Body of pancreas (tissue), 4 donors: ENCODE measurements around the gene BCL2L15. TPM values are rescaled to one million over a fixed set of nuclear protein-coding genes. Genes with fewer than 3 reads are reported as not detected.
A peak's percentile ranks its signal among the peaks of the same experiment; 100 is the strongest.

Experiments
- ATAC-seq: fragments of 150-250 bp; one replicate; pipeline ENCODE4 v1.9.1; 2016
- DNase-seq, 4 donors: peaks; one replicate each; pipeline ENCODE4 v3.0.0-alpha.2; 2019
- H3K27ac ChIP-seq, 4 donors: fragments of 200-600 bp; sonication (generic); 1 replicate in 3 of 4; 2 replicates in 1 of 4; pipeline versions ENCODE4 v1.5.1 to v1.6.1; 2016 to 2019; ENCODE audit warnings: mild to moderate bottlenecking in 1 of 4, mixed read lengths in 1 of 4, moderate library complexity in 1 of 4
- H3K27me3 ChIP-seq, 2 donors: fragments of 200-600 bp; sonication (generic); one replicate each; pipeline ENCODE4 v1.6.0; 2016; ENCODE audit warnings: mild to moderate bottlenecking in 1 of 2
- H3K36me3 ChIP-seq, 2 donors: fragments of 200-600 bp; sonication (generic); replicated peaks in 1 of 2; 2 replicates each; pipeline ENCODE4 v1.5.1; 2016; ENCODE audit warnings: low read depth in 2 of 2; ENCODE audit not compliant: insufficient read depth in 1 of 2
- H3K4me1 ChIP-seq: fragments of 200-600 bp; sonication (generic); one replicate; pipeline ENCODE4 v1.6.0; 2016
- H3K4me3 ChIP-seq, 2 donors: fragments of 200-600 bp; sonication (generic); 1 replicate in 1 of 2; 2 replicates in 1 of 2; pipeline ENCODE4 v1.5.1; 2016 to 2019
- H3K9me3 ChIP-seq, 3 donors: fragments of 200-600 bp; sonication (generic); 1 replicate in 2 of 3; 2 replicates in 1 of 3; pipeline ENCODE4 v1.5.1; 2016
- CTCF ChIP-seq, 7 experiments: fragments of 450-650 bp in 4 of 7; fragments of 200-600 bp in 3 of 7; sonication (generic) in 3 of 7; IDR thresholded peaks; one replicate each; pipeline ENCODE4 v1.5.1; 2016 to 2019; ENCODE audit warnings: antibody characterized with exemption in 7 of 7
- POLR2A ChIP-seq, 3 donors: fragments of 450-650 bp; IDR thresholded peaks; one replicate each; pipeline ENCODE4 v1.6.1; 2016; ENCODE audit warnings: antibody characterized with exemption in 3 of 3, mild to moderate bottlenecking in 2 of 3
- WGBS, 2 donors: methylation state at CpG; one replicate each; pipeline ENCODE4 v1.1.5; 2017; 5-methylcytosine and 5-hydroxymethylcytosine counted together
- intact Hi-C: fragments of 100-400 bp; cut with DNase I; formaldehyde crosslinking; loops from one replicate; pipeline ENCODE4 v1.15.1; 2023
- total RNA-seq, 2 donors: library from RNA; depleted of rRNA; stranded (reverse); fragments of >200 nt; gene quantifications; one replicate each; pipeline ENCODE4 v1.1.0, GENCODE V29; 2016

The BCL2L15 gene
- total RNA-seq, 2 donors from 2014 or later = 13.5 to 28.0 TPM

GRCh38 chr1:113904674-113905434 lies 17.5 kb upstream of the BCL2L15 start, which contains the start of the genes AP4B1 and DCLRE1B:
Gene AP4B1, minus strand, starts transcription at chr1:113904799. Its CDS starts 82 bp downstream, at chr1:113904717.
Gene DCLRE1B, plus strand, starts transcription at chr1:113905326. Its CDS starts 261 bp downstream, at chr1:113905587.
- peak; percentile 98 to 100 (median 99) for DNase-seq
- 0 to 2% methylated on average over 40 to 67 of the region's 67 CpGs for WGBS, 2 donors
- TF ChIP-seq POLR2A (IDR thresholded peaks at IDR 0.05) (peak; percentile 52 to 90 (median 86)), CTCF (IDR thresholded peaks at IDR 0.05) (peak; percentile 53 to 98 (median 97))
- Histone ChIP-seq H3K27me3 (no peaks in the 10 kb centered on the region), H3K4me3 (peak within 1 kb of the TSS; percentile 60 to 61), H3K36me3 (peaks cover 0 to 5% of the 10 kb centered on the region in 2 donors), H3K9me3 (no peaks in the 10 kb centered on the region), H3K4me1 (peaks cover 23% of the 10 kb centered on the region), H3K27ac (peak within 1 kb of the TSS; percentile 74 to 88 (median 82))
- intact Hi-C loops = no loop called here
- ATAC-seq = peak; percentile 97

GRCh38 chr1:113904293-113904673 lies 16.9 kb upstream of the BCL2L15 start:
- DNase-seq = no peak
- ATAC-seq = no peak
- Histone ChIP-seq H3K27ac (peak overlapping the region; percentile 74 to 88 (median 82)), H3K27me3 (no peaks in the 10 kb centered on the region), H3K4me3 (peak overlapping the region; percentile 32 to 60), H3K36me3 (peaks cover 0 to 5% of the 10 kb centered on the region in 2 donors), H3K9me3 (no peaks in the 10 kb centered on the region), H3K4me1 (peaks cover 23% of the 10 kb centered on the region)
- WGBS, 2 donors = 0 to 1% methylated on average over 5 to 11 of the region's 11 CpGs
- TF ChIP-seq POLR2A (IDR thresholded peaks at IDR 0.05) (no peak), CTCF (IDR thresholded peaks at IDR 0.05) (no peak)
- intact Hi-C loops = no loop called here

- intact Hi-C loops = no loop called here
- Histone ChIP-seq H3K36me3 (peaks cover 0 to 5% of the 10 kb centered on the region in 2 donors), H3K27me3 (no peaks in the 10 kb centered on the region), H3K4me1 (peaks cover 23% of the 10 kb centered on the region), H3K4me3 (peak overlapping the region; percentile 32 to 60), H3K27ac (peak overlapping the region in 3 of 4 donors; percentile 74 to 88 (median 88)), H3K9me3 (no peaks in the 10 kb centered on the region)
- no peak for ATAC-seq
- TF ChIP-seq CTCF (IDR thresholded peaks at IDR 0.05) = no peak
- no peak for TF ChIP-seq POLR2A (IDR thresholded peaks at IDR 0.05)
- peak in 1 of 4 donors; percentile 23 for DNase-seq
- 12 to 20% methylated on average over 7 of the region's 7 CpGs for WGBS, 2 donors
Observed at GRCh38 chr1:113903501-113904292, 16.3 kb upstream of the BCL2L15 start.

- DNase-seq = no peak
- peaks cover 0 to 5% of the 10 kb centered on the region in 2 donors for H3K36me3 ChIP-seq
- TF ChIP-seq POLR2A (IDR thresholded peaks at IDR 0.05) = no peak
- no peak for TF ChIP-seq CTCF (IDR thresholded peaks at IDR 0.05)
- H3K4me1 ChIP-seq = peaks cover 21% of the 10 kb centered on the region
- whole genome bisulfite sequencing, 2 donors = 45 to 73% methylated on average over 3 of the region's 3 CpGs
- H3K27me3 ChIP-seq = no peaks in the 10 kb centered on the region
- no peak overlapping the region for H3K4me3 ChIP-seq
- intact Hi-C loops = no loop called here
- ATAC-seq = no peak
- no peak overlapping the region for H3K27ac ChIP-seq
- no peaks in the 10 kb centered on the region for H3K9me3 ChIP-seq
Observed at GRCh38 chr1:113901191-113901590, 13.8 kb upstream of the BCL2L15 start.
